SH-SY5Y (cell line): ENCODE results near the gene SCAPER.

Experiments used
- GATA2 ChIP-seq: IDR thresholded peaks from 2 replicates; pipeline ENCODE4 v1.6.1; 2011; ENCODE audit warnings: mild to moderate bottlenecking, low read depth, low read length
- GATA3 ChIP-seq: IDR thresholded peaks from 2 replicates; pipeline ENCODE4 v1.6.1; 2011; ENCODE audit warnings: low read depth, mild to moderate bottlenecking, low read length, moderate library complexity

The SCAPER gene

DNA sequence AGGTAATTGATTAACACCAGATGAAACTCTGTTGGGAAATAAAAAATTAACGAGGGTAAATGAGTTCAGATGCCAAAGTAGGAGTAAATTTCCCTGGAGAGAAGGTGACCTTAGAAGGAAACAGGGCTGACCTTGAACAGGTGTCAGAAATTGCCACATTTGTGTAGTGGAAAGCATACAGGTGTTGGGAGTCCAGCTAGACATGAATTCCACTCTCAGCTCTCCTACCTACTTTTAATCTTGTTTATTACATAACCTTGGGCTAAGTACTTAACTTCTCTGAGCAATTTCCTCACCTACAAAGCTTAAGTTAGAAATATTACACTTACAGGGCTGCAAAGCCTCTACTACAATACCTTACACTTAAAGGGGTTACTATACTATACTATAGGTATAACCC, 472.5 kb downstream of the SCAPER start:
- TF ChIP-seq GATA2: no peak
- no peak for TF ChIP-seq GATA3

DNA sequence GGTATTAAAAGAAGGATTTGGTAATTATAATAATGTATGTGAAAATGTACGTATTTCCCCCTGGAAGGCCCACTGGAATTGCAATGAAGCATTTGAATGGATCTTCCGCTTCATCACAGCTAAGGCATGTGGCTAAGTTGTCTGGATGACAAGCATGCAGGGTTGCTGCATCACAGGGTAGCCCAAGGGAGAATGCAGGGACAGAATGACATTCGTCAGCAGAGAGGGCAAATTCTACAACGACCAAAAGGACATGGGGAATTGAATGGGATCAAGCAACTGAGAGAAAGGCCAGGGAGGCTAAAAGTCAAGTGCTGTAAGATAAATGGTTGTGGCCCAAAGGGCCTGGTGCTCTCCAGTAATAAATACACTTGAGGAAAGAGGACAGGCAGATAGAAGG, 473.2 kb downstream of the SCAPER start:
- TF ChIP-seq GATA2 (no peak), GATA3 (no peak)

DNA sequence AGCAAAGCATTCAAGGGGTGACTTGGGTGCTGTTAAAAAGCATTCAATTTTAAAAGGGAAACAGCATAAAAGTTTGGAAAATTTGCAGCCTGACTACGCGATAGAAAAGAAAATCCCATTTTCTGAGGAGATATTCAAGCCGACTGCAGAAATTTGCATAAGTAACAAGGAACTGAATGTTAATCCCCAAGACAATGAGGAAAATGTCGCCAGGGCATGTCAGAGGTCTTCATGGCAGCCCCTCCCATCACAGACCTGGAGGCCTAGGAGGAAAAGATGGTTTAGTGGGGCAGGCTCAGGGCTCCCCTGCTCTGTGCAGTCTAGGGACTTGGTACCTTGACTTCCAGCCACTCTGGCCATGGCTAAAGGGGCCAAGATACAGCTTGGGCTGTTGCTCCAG, 475.5 kb downstream of the SCAPER start:
- TF ChIP-seq GATA3 (no peak), GATA2 (no peak)

DNA sequence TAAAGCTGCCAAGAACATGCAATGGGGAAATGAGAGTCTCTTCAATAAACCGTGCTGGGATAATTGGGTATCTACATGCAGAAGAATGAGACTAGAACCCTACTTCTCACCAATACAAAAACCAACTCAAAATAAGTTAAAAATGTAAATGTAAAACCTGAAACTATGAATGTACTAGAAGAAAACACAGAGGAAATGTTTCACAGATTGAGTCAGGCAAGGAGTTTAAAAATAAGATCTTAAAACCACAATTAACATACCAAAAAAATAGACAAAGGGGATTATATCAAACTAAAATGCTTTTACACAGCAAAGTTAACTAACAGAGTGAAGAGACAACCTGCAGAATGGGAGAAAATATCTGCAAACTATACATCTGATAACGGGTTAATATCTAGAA, 478.2 kb downstream of the SCAPER start:
- no peak for TF ChIP-seq GATA2
- no peak for TF ChIP-seq GATA3

DNA sequence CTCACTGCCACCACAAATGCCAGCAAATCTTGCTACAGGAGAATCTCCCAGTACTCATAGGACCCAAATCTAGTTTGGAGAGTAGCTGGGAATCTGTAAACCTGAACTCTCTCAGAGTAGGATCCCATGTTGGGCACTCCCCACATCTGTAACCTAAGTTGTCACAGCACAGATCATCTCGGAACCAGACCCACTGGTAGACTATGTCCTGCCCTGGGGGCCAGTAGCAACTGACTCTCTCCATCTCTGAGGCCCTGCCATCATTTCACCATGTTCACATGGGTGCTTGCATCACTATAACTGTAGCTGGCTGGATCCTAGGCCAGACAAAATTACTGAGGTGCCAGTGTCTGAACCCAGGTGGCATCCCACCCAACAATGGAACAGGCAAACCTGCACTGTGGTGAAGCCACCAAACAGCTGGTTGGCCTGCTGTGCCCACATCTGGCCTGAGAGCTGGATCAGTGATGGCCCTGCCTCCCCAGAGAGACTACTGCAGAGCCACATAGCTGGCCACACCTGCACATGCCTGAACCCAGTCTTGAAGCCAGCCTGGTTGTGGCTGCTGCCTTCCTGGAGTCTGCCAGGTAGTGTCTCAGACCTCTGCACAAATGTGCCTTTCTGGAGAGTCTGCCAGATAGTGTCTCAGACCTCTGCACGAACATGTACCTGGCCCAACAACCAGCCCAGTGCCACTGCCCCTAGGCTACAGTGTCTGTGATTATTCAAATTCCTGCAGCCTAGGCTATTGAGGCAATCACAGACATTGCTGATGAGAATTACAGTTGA, 486.6 kb downstream of the SCAPER start:
- TF ChIP-seq GATA2 (no peak), GATA3 (no peak)

DNA sequence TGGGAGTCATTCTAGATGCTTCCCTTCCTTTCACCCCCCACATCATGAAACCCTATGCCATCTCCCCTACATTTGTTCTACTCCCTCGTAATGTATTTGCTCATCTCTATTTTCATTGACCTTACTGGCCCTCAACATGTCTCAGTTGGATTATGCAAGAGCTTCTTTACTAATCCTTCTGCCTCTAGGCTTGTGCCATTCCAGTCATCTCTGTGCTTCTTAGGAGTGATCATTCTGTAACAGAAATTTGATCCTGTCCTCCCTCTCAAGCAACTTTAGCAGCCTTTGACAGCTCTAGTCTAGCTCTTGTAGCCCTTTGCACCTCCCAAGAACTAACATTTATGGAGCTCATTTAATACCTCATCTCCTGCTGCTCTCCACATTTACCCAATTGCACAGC, 503.9 kb downstream of the SCAPER start:
- TF ChIP-seq GATA2: no peak
- TF ChIP-seq GATA3: no peak

DNA sequence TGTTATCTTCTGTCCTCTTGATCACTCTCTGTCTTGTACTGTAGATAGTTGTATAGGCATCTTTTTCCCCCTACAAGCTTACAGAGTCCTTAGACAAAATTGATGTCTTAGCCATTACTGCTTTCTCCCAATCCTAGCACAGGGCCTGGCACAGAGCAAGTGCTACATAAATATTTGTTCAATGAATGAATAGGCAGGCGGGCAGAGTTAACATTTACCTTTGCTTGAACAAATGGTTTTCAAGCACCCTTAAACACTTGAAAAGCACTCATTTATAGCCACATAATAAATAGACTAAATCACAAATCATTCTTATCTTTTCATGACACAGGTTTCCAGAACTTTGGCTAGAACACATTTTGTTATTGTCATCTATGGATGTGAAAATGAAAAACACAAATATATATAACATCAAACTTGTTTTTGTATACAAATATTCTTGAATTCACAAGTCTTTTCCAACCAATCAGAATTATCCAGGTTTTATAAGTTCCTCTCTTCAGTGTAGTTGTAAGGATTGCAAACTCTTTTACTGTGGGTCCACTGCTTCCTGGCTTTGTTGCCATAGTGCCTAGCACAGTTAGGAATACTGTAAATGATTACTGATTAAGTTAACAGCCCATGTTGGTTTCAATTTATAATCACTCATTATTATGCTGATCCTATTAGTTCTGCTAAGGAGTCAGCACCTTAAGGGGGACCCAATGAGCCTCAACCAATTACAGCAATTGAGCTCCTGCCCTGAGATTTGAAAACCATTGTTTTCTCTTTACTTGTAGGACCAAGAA, 506.6 kb downstream of the SCAPER start:
- TF ChIP-seq GATA2 (no peak), GATA3 (no peak)

DNA sequence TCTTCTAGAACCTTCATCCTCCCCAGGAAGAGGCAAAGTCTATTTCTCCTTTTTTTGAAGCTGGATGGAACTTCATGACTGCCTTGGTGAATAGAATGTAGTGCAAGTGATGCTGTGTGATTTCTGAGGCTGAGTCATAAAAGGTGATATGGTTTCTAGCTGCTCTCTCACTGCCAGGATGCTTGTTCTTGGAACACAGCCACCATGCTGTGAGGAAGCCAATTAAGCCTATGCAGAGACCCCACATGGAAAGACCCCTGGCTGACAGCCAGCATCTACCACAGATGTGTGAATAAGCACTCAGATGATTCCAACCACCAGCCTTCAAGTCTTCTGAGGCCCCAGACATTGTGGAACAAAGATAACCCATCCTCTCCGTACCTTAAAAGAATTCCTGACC, 511.5 kb downstream of the SCAPER start:
- TF ChIP-seq GATA3: no peak

DNA sequence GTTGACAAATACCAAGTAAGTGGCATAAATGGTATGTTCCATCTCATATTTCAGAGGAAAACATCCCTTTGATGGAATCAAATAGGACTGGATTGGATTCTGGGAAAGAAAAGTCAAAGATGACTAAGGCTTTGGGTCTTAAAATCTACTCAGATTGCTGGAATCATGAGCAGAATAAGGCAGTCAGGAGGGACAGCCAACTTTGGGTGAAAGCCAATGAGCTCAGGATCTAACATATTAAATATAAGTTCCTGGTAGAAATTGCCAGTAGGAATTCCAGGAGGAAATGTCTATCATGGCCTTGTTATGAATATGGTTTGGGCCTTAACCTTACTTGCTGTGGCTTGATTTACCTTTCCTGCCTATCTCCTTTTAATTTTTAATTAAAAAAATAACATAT, 513.3 kb downstream of the SCAPER start:
- TF ChIP-seq GATA2 (no peak), GATA3 (no peak)

DNA sequence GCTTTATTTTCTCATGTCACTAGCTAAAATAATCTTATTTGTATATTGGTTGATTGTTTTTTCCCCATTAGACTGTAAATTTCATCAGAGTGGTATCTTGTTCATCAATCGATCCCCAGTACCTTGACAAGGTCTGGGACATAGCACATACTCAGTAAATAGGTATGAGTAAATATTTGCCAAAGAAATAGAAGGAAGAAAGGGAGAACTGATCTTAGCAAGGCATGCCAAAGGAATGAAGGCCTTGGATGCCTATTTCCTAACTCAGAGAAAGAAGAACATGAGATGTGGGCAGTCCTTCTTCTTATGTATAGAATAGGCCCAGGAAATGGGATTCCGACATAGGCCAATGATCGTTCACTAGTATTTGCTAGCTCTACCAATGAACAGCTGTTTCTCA, 513.8 kb downstream of the SCAPER start:
- no peak for TF ChIP-seq GATA2
- TF ChIP-seq GATA3: no peak

DNA sequence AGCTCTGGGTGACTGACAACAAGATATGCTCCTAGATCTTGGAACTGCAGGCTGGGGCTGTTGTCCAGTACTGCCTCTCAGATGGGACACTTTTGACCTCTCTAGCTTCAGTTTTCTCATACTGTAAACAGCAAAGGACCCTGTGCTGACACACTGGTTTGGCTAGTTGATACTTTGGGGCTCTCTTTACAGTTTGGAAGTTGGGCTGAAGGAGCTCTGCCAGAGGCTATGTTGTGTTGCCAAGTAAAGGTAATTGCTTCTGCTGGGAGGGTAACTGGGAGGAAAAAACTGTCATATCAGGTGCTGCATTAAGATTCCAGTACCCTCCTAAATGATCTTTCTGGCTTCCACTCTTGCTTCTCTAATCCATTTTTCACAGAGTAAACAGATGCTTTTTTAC, 514.6 kb downstream of the SCAPER start:
- TF ChIP-seq GATA3: no peak
- no peak for TF ChIP-seq GATA2

DNA sequence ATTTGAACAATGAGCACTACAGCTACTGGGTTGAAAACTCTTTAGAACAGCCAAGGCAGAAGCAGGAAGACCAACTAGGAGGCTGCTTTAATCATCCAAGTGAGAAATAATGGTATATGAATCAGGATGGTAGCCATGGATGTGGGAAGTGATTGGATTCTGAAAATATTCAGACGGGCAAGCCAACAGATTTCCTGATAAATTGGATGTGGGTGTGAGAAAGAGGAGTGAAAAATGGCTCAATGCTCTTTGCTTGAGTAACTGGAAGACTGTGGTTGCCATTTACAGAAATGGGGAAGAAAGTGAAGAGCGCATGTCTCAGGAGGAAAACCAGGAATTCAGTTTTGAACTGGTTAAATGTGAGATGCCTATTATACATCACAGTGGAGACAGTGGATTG, 518.2 kb downstream of the SCAPER start:
- TF ChIP-seq GATA3 (no peak), GATA2 (no peak)

DNA sequence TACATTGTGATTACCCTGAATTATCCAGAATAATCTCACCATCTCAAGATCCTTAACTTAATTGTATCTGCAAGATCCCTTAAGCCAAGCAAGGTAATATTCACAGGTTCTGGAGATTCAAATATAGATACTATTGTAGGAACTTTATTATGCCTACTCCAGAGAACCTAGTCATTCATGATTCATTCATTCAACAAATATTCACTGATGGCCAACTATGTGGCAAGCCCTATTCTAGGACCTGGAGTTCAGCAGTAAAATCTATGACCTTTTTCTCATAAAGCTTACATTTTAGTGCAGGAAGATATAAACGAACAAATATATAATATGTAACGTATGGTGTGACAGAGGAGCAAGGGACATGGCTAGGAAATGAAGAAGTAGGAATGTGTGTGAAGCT, 519.0 kb downstream of the SCAPER start:
- TF ChIP-seq GATA2 (no peak), GATA3 (no peak)

DNA sequence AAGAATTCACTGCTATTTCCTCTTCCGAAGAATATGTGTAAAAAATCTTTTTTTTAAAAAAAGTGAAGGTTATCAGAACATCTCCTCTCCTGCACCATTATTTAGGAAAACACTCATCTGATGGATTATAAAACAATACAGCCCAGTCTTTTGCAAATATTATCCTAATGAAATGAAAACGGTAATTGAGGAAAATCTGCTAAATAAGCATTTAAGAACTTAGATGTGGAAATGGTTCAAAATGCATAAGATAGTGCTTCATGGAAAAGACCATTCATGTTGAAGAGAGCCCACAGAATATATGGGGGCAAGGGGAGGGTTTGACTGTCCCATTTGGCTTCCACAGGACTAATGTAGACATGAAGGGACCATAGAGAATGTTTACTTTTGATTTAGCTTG, 520.7 kb downstream of the SCAPER start:
- TF ChIP-seq GATA3 (no peak), GATA2 (no peak)

DNA sequence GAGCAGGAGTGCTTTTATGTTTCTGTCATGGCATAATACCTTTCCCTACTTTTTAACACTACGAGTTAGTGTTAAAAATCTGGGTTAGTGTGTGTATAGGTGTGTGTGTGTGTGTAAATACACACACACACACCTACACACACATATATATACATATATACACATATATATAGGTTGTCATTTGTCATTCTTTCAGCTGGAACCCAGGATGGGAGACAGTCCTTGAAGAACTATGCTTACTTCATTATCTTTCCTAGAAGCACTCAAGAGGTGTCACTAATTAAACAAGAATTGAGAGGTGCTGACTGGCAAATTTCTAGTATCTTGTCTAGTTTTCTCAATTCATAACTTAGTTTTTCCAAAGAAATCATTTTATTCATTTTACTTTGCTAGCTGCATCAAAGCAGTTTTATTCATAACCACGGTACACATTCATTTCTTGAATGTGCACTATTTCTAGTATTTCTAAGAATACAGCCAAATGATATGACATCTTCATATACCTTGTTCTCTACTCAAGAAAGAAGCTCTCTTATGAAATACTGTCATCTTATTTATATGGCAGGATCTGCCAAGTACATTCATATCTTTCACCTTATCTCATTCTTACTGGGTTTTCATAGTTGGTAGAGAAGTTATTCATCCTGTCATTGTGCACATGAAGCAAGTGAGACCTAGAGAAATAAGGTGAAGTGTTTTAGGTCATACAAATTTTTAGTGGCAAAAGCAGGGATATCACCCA, 522.0 kb downstream of the SCAPER start:
- TF ChIP-seq GATA3 (no peak), GATA2 (no peak)

DNA sequence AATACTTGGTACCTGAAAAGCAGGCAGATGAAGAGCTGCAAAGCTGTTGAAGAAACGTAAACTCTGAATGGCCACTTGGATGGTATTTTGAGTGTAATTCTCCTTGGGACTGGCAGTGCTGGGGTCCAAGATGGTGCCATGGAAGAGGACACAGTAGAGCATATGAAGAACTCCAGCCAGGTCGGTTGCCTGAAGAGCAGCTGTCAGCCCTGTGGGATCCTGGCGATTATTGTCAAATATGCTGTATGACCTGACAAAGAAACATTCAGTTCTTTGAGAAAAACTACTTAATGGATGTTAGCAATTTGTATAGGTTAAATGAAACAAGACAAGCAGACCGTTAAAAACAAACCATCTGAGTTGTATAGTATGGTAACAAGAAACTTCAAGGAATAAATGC, 523.8 kb downstream of the SCAPER start:
- TF ChIP-seq GATA2 (no peak), GATA3 (no peak)

DNA sequence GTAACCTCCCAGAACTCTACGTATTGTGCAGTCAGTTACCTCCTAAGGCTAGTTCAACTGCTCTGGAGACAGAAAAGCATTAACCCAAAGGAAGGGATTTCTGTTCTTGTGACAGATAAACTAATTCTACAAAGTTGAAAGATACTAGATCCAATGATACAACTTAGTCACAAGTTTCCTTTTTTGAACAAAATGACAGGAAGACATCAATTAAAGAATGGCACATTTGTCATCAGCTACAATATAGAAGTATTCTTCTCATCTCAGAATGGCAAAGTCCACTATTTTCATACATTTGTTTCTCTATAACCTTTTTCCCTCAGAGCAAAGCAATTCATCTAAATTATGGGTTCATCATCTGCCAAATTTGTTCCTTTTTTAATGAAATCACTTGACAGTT, 524.9 kb downstream of the SCAPER start:
- TF ChIP-seq GATA3: no peak
- no peak for TF ChIP-seq GATA2
